Stimulated activated CD8-positive, alpha-beta memory T cell treated with anti-CD3 and anti-CD28 coated beads, Interleukin-15, amount 100 ng/mL, for 48 hours (primary cell): Measurements from ENCODE around the gene FH.

Experiments
- DNase-seq, 2 donors: peaks; one replicate each; pipeline ENCODE4 v3.0.0-alpha.2; 2020; ENCODE audit warnings: low read depth in 2 of 2

Gene FH

GRCh38 chr1:241459186-241459802 lies 60.3 kb downstream of the FH start:
- DNase-seq = no peak

GRCh38 chr1:241457421-241457820 lies 62.1 kb downstream of the FH start:
- no peak for DNase-seq

GRCh38 chr1:241456743-241457142 lies 62.8 kb downstream of the FH start:
- DNase-seq = no peak

GRCh38 chr1:241453732-241454131 lies 65.8 kb downstream of the FH start:
- no peak for DNase-seq

GRCh38 chr1:241451956-241452355 lies 67.6 kb downstream of the FH start:
- DNase-seq = no peak
